ENCODE data around the gene NTPCR.
"Not testable (repeated sequence)": the region's sequence is repeated elsewhere in the genome, so short reads cannot be mapped to it uniquely, and the experiment has no call there.

Gene NTPCR

DNA sequence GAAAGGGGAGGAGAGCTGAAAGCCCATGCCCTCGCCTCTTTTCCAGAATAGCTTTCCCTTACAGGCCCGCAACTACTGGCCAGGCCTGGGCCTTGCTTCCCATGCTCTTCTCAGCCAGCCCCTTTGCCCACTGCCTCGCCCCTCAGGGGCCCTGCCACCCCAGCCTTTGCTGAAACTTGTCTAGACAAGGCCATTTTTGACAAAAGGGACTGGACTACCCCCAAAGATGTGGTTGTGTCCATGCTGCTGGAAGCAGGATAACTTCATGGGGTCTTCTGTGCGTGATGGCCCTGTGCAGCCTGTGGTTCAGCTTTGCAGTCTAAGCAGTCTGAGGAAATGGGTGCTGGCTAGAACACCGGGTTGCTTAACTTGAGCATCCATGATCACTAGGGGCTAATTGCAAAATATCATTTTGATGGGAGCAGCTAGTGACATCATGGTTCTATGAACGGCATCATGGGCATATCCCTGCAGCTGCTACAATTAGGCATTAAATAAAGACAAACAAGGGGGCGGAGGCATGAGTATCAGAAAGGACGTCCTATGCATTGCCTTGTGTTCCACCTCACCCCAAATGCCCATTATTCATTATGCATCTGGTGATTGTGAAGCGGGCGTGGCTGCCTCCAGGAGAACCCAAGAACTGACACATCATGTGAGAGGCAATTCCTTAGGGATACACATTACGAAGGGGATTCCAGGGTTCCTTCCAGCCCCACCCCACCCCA lies 36.8 kb downstream of the NTPCR start:
- DNase-seq: no peak

DNA sequence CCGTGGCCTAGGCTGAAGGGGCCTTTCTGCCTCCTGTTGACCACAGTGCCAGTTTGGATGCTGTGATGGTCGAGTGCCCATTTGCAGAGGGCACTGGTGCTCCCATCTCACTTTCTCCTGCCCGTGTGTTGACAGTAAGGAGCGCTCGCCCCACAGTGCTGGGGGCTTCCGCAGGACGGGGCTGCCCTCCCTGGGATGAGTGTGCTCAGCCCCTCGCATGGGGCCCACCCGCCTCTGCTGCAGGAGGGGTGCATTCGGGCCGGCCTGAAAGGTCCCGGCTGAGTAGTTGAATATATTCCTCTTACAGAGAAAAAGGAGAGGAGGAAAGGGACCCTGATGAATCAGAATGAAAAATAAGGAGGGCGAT lies 37.3 kb downstream of the NTPCR start:
- no peak for DNase-seq

DNA sequence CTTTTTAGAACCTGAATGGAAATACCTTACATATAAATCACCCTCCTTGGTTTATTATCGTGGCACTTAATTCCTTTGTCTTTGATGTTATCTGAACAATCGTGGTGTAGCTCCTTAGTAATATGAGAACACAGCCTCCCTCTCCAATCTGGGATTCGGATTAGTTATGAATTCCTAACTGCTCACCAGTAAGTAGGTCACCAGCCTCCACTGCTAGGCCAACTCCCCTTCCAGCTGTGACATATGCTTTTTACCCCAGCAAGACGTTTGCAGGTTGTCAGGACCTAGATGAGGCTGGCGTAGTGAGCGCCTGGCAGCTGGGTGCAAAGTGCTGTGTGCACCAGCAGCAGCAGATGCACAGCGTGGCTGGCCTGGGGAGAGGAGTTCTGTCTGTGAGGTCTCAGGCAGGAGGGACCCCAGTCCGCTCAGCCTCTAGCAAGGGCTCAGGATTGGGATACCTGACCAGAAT lies 38.2 kb downstream of the NTPCR start:
- DNase-seq: no peak

DNA sequence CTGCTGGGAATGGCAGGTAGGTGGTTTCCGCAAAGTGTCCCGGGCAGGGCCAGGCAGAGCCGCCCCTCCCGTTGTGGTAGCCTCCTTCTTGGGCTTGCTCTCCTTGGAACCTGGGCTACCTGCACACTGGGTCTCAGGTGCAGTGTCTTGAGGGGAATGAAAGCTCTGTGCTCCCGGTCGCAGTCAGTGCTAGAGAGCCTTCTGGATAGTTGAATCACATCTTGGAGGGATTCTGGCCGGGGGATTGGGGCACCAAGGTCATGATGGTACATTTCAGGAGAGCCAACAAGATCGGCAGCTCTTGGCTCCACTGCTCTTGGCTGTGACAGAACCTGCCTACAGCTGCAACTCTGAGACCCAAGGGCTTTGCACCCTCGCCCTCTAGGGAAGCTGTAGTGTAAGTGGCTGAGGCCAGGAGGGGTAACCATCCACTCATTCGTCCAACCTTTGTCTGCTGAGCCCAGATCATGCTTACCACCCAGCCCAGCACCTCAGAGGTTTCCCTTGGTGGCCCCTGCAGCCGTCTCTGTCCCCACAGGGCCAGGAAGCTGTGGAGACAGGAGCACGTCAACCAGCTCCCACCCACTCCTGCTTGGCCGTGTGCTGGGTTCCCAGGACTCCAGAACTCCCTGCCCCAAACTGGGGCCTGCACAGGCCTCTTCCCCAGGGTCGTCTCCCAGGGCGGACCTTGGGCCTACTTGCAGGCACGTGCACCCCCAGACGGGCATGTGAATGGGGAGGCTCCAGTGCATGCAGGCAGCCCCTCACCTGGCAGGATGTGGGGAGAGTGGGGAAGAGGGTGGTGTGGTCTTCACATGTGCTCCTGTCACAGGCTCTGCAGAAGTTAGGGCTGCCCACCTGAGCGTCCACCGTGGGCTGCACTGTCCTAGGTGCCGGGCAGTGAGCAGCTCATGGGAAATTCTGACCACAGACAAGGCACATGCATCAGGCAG lies 40.0 kb downstream of the NTPCR start:
- DNase-seq: no peak

DNA sequence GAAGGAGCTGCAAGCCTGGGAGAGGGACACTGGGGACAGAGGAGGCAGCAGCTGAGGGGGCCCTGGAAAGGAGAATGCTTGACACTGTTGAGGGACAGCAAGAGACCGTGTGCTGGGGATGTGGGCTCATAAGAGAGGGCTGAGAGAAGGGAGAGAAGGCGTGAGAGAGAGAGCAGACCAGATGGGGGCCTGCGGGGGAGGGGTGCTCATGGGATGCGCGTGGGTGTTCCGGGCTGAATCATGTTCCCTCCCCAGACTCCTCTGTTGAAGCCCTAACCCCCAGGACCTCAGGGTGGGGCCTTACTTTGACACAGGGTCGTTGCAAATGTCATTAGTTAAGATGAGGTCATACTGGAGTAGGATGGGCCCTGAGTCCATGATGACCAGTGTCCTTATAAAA lies 40.8 kb downstream of the NTPCR start:
- no peak for DNase-seq

DNA sequence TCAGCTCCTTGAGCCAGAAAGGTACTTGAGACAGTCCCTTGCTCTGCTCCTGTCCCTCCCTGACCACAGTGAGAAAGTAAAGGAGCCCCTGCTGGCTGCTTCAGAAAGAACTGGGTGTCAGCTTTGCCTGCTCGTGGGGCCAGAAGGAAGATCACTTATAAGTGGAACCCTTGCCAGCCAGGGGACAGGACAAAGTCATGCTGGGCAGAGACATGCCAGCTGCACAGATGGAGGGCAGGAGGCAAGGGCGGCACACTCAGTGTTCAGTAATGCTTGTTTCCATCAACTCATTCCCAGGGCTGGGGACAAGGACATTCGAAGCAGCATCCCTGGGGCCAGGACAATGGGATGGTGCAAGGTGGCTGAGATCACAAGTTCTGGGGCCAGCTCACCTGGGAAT lies 41.8 kb downstream of the NTPCR start:
- DNase-seq: no peak

DNA sequence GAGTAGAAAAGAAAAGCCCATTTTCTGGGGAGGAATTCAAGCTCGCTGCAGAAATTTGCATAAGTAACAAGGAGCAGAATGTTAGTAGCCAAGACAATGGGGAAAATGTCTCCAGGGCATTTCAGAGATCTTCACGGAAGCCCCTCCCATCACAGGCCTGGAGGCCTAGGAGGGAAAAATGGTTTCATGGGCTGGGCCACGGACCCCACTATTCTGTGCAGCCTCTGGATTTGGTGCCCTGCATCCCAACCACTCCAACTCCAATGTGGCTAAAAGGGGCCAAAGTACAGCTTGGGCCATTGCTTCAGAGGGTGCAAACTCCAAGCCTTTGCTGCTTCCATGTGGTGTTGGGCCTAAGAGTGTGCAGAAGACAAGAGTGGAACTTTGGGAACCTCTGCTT lies 43.1 kb downstream of the NTPCR start:
- no peak for DNase-seq

DNA sequence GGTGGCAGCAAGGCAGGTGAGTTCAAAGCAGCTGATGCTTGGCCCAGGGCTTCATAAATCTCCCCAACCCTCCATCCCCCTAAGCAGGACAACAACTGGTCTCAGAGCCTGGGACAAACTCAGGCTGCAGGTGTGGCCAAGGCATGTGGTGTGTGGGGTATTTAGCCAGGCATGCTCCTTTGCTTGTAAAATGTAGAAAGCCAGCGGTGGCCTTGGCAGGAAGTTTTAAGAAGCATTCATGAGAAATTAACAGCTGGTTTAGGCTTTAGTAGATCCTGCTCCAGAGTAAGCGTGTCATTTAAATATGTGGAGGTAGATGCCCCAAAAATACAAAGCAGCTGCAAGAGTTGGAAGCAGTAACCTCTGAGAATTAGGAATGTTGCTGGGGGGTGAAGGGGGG lies 44.8 kb downstream of the NTPCR start:
- DNase-seq: no peak

DNA sequence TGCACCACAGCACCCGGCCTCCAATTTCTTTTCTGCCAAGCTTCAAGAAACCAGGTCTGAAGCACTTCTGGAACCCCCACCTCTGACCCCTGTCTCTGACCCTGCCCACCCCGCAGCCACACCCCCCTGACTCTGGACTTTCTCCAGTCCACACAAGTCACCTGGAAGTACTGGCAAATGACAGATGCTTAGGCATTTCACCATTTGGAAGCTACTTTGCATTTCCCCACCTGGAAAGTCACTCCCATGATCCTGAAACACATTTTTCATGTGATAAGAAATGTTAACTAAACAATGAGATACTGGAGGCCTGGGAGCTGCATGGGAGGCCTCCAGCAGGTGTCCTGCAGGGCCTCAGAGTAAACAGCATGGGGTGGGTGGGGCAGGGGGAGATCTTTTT lies 45.7 kb downstream of the NTPCR start:
- no peak for DNase-seq

DNA sequence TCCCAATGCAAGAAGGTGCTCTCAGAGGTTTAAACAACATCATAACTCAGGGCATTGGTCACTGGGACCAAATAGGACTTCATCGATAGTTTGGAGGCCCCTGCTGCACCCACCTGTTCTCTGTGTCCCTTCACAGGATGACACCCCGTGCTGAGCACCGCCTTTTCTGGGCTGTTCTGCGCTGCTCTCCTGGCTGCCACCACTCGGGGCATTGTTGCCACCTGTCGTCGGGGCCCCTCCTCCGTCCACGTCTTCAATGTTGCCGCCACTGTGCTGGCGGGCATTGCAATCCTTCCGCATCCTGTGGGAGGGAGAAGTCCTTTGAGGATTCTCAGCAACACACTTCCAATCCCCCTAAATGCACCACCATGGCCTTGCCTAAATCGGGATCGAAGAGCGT lies 47.7 kb downstream of the NTPCR start:
- no peak for DNase-seq

DNA sequence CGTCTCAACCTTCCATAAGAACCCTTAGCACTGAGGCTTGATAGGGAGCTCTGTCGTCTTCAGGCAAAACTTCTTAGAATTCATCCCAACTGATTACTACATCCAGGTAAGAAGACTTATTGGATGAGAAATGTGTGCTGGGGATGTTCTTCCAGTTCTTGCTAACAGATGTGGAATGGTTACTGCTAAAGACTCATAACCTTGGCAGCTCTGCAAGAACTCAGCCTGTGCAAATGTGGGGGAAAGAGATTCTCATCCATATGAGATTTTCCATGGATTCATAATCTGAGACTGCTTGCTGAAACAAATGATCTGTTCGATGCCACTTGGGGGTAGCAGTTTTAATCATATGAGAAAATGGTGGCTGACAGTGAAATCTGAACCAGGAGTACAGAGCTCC lies 48.2 kb downstream of the NTPCR start:
- no peak for DNase-seq

DNA sequence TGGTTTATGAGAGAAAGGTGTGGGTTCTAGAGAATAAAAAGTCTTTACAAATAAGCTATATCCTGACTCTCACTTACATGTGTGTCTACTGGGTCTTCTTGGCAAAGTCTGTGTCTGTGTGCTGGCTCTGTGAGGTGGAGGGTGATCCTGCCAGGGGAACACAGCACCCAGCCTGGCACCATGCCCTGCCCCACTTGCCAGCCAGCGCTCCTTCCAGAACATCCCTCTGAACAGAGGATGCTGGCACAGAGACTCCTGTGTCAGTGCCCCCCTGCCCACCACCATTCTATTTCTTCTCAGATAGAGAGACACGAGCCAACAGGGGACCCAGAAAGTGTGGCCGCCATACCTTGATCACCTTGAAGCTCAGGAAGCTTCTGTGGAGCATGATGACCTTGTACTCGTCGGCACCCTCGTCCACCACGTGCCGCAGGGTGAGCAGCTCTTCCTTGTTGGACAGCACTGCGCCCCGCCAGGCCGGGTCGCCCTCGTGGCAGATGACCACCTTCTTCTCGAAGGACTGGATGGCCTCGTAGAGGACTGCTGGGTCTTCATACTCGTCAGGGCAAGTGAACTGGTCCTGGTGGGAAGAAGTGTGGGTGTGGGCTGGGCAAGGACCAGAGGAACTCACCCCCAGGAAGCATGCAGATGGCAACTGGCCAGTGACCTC lies 49.7 kb downstream of the NTPCR start:
- no peak for DNase-seq

DNA sequence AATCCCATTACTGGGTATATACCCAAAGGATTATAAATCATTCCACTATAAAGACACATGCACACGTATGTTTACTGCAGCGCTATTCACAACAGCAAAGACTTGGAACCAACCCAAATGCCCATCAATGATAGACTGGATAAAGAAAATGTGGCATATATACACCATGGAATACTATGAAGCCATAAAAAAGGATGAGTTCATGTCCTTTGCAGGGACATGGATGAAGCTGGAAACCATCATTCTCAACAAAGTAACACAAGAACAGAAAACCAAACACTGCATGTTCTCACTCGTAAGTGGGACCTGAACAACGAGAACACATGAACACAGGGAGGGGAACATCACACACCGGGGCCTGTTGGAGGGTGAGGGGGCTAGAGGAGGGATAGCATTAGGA lies 53.2 kb downstream of the NTPCR start:
- not testable (repeated sequence) for DNase-seq

DNA sequence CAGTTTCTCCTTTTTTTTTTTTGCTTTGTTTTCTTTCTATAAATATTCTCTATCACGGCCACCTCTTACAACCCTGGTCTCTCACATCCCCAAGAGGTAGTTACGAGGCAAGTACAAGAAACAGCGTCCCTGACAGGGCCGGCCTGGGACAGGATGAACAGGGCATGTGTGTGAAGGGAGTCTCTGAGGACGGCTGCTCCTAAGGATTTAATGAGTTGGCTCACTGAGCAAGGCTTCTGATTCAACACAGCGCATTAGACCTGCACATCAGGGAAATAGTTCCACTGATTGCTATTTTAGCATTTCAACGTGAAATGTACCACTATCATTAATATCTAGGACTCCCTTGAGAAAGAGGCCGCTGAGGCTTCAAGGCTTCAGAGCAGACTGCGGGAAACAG lies 54.0 kb downstream of the NTPCR start:
- DNase-seq: no peak

DNA sequence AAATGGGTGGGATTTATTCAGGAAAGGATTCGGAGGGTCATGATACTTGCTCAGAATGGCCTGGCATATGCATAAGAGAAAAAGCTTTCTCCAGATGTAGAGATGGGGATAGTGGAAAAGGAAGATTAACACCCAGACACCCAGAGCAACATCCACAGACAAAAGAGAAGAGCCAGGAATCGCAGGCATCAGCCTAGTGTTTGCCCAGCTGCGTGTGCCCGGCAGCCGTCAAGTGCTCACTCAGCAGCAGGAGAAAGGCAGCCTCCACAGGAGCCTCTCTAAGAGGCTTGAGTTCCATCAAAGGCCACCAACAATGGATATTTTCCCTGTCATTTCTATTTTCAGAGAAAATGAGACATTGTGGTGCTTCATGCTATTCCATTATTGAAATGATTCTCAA lies 54.7 kb downstream of the NTPCR start:
- DNase-seq: no peak

DNA sequence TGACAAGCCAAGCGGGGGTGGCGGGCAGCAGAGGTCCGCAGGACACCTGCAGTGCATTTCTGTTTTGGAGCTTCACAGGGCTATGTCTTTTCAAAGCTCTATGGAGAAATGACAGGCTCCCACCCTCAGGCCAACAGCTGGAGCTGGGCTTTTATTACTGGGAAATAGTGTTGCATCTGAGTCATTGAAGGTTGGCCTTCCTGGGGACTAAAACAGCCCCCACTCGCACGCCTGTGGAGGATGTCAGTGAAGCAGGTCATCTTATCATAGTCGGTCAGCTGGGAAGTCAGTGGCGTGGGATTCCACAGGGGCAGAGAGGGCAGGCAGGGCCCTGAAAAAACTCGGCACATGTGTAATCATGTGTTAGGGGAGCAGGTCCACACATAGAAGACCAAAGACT lies 55.3 kb downstream of the NTPCR start:
- DNase-seq: no peak

DNA sequence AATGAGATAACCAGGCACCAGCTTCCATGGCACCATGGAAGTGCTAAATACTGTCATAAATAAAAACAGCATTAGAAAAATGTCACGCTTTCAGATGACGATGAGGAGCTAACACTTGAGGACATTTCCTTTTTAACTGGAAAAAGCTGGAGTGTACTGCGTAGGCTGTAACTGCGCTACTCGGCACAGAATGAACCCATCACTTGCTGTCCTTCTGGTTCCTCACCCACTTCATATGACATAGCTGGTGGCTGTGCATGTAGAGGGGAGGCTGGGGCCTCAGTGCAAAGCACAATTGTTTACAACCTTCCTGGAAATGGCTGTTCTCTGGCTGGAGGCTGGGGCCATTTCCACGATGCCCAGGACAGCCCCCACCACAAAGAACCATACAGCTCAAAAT lies 55.7 kb downstream of the NTPCR start:
- no peak for DNase-seq

DNA sequence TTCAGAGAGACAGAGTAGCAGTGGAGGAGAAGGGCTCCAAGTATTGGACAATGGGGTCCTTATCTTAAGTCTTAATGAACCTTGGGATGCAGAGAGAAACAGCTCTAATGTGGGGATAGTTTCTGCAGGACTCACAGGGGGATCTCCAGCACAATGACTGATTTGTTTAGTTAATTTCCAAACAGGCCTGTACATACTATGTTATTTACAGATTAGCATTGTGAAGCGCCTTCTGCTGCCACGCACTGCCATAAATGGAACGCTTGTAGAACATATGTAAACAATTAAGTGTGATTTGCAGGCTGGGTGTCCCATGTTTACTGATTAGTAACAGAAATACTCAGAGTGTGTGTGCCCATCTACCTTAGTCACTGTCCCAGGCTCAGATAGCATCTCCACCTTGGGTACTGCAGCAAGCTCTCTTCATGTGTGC lies 56.1 kb downstream of the NTPCR start:
- DNase-seq: no peak

DNA sequence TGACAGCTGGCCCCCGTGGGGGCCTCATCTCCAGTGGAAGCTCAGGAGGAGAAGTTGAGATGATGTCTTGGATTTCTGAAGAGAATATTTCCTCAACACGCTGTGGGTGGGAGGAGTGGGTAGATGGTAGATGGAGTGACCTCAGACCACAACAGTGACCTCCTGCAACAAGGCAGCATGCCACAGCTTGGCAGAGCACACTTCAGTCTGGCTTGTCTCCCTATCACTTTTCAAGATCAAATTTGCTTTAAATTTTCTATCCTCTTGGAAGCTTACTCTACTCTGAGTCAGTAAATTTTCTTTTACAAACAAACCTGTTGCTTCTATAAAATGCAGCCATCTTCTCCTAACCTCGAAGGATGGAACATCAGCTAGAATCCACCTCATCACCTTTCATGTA lies 59.7 kb downstream of the NTPCR start:
- DNase-seq: no peak

DNA sequence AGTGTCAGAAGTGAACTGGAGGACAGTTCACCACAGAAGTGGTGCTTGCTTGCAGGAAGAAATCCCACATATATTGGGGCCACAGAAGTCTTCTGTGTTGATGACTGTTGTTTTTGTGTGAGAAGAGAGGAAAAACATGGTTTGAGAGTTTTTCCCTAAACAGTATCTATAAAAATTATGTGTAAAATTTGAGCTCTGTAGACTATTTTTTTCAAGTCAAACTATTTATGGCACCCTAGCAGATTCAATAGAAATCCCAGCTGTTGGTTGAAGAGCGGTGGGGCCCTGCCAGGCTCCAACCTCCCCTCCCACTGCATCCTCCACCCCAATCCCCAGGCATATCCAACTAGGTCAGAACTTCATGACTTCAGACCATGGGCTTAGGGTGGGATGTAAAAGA lies 61.6 kb downstream of the NTPCR start:
- no peak for DNase-seq

DNA sequence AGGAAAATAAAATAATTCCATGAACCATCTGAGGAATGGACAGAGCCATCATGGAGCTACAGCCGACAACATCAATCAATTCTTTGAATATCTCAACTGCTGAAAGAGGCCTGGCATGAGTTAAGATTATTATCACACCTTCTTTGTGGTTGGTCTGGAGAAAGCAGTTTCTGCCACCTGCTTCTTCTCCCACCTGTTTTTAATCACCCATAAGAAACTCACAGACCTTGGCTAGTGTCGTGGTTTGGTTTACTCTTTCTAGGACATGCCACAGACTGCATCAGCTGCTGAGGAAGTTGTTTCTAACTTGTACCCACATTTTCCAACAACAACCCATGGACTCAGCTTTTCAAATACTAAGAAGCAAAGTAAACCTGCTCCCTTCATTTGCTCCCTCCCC lies 65.6 kb downstream of the NTPCR start:
- DNase-seq: no peak

DNA sequence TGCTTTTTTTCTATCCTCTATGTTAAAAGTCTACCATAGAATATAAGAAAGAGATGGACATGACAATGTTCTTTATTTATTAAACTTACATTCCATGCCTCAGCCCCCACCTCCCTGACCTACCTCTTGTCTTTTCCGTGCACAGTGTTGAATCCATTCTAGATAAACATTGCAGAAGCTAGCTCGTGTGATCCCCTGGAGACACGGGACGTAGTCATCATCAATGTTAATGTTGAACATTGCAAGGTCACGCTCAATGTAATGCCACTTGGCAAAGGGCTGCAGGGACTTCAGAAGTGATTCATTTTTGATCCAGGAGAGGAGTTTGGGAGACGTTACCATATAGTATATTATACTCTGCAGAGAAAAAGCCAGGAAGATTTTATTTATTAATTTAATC lies 66.4 kb downstream of the NTPCR start:
- DNase-seq: no peak

DNA sequence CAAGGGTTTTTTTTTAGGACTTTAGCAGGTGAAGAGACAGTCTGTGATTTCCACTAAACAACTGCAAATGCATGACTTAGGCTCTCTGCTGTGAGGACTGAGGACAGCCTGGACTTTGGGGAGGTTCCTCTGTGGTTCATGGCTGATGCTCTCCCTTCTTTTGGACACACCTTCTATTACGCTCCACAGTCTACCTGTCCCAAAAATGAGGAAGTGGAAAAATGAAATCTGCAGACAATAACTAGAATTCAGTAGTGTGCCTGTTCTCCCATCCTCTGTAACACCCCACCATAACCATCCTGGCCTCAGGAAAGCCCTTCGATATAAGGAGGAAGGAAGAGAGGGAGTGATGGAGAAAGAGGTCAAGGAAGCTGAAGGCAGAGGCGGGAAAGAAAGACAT lies 68.7 kb downstream of the NTPCR start:
- DNase-seq: no peak

All from activated naive CD4-positive, alpha-beta T cell treated with Interleukin-2 at 50 U/mL for 16 hours (primary cell).